NCI-H1694 treated with DMSO at 0.1 percent for 48 hours (cell line): ENCODE results near the gene GTPBP3.
A peak's percentile ranks its signal among the peaks of the same experiment; 100 is the strongest.

Source experiments
- DNase-seq: peaks from one replicate; lab custom pipeline; 2025; lab: John Stamatoyannopoulos, UW

GTPBP3 gene

DNA sequence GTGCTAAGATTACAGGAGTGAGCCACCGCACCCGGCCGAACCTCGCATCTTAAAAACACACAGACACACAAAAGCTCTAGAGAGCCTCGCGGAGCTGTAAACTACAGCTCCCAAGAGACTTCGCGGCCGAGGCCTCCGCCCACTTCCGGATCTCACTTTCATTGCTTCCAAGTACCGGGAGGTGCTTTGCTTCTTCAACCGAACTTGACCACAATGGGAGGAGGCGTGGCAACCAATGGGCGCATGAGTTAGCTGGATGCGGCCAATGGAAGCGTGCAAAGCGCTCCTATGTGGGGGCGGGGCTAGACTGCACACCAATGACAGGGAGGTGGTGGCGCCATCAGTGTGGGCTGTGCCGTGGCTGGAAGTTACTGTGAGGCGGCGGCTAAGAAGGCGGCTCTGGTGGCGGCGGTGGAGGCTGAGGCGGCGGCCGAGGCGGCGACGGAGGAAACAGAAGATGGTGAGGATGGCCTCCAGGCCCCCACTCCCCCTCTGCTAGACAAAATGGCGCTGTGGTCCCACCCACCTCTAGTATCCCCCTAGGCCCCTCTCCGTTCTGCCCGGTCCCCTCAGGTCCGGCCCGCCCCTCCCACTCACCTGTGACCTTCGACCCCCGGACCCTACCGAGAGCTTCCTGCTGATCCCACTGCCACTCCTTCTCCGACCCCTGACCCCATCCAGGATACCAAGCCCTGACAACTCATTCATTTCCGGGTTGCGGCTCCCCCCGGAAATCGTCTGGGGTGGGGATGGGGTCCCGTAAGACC is 28.0 kb upstream of the GTPBP3 start, which contains the start of gene DDA1:
TSS of gene DDA1 (plus strand) at position 366 of the 767 bp plus-strand sequence. CDS start at position 458, 92 bp downstream.
- peak; percentile 96 for DNase-seq

DNA sequence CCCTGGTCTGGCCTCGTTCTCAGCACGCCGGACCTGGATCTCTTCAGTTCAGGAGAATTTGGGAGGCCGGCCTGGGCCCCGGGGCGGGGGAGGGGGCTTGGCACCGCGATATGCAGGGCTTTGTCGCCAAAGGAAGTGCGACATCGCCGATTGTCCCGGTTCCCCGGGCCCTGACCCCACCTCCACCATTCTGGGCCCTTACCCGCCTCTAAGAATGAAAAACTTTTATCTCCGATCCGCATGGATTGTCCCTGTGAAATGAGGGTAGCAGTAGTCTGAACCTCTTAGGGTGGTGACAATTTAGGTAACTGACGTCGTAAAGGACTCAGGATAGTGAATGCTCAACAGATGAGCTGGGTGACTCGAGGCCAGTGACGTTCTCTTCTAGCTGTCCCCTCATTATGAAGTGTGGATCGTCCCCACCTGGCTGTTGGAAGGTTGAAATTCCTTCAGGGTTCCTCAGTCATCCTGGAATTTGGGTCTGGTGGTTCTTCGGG is 27.3 kb upstream of the GTPBP3 start:
- DNase-seq: no peak

DNA sequence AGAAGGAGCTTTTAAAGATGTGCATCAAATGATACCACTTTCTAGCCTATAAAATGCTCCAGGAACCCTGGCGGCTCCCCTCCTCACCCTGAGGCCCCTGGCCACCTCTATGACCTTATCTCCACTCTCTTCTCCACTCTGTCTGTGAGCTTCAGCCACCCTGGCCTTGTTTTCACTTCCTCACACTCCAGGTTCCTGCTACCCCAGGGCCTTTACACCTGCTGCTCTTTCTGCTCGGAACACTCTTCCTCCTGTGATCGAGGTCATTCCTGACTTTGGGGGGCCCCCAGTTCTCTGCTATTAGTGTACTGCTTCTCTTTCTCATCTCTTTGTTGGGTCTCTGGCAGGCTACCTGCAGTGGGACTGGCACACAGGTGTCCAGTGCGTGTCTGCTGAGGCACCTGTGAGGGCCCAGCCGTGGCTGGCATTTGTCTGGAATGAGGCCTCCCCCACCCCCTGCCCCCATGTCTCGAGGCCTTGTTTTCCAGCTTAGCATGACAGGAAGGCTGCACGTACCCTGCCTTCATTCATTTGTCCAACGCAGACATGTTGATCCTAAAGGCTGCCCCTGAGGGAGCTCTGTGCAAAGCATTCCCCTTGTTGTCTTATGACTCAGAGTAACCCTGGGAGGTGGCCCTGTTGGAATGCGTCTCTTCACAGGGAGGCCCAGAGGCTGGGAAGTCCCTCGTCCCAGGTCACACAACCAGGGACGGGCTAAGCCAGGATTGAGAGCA is 25.7 kb upstream of the GTPBP3 start:
- no peak for DNase-seq

DNA sequence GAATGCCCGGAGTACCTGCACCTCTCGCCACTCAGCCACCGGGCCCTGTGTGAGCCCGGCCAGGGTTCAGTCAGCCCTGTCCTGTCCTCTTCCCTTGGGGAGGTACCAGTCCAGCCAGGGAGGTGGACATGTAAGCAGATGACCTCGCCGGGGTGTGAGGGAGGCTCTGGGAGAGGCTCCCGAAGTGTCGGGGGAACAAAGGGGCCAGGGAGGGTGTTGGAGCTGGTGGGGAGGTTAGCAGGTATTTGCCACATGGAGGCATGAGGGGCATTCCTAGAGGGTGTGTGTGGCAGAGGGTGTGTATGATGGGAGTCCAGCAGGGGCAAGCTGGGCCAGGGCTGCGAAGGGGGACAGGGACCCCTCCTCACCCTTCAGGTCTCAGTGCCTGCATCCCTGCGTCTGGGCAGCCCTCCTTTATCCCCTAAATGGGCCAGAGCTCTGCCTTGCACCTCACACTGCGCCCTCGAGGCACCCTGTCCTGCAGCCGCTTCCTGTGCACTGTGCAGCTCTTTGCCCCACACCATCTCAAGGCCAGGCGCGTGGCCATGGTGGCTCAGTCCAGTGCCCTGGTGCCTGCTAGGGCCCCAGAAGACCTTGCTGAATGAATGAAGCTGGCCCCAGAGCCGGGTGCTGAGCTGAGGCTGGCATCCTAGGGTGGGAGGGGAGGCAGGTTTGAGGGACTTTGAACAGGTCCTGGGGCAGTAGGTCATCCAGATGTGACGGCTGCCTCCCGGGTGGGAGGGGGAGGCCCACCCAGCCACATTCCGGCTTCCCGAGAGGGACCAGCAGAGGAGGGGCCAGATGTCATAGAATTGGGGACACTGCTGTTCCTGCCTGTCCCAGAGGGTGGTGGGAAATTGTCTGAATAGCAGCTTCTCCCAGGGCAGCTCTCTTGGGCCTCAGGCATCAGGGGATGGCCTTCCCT is 24.9 kb upstream of the GTPBP3 start:
- DNase-seq: no peak

DNA sequence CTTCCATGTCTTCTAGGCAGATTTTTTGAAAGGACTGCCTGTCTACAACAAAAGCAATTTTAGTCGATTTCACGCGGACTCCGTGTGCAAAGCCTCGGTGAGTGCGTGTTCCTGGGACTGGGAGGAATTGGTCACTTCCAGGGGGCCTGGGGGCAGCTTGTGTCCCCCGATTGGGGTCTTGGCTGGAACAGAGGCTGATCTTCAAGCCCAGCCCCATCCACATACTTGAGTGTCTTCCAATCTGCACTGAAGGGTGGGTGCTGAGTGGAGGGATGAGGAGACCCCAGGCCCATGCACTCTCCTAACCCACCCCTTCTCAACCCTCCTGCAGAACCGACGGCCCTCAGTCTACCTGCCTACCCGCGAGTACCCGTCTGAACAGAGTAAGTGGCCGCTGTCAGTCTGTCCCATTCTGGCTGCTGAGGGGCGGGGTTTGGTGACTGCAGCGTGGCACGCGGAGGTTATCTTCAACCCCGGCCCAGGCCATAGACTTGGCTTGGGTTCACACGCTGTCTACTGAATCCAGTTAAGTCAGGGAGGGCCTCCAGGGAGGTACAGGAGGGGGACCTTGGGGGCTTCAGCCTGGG is 23.3 kb upstream of the GTPBP3 start:
- DNase-seq: no peak

DNA sequence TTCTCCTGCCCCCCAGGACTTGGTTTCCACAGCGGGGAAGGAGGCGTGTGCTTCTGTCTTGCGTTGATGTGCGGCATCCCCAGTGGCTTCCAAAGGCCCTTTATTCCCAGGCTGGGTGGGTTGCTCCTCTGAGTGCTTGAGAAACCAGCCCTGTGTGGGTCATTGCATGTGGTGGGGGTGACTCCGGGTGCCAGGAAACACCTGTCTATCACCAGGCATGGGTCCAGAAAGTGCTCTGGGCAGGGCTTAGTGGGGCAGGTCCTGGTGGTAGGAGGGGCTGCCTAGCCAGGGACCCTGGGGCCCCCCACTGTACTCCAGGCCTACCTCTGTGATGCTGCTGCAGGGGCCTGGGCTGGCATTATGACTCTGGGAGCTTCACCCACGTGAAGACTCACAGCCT is 18.4 kb upstream of the GTPBP3 start:
- DNase-seq: no peak

DNA sequence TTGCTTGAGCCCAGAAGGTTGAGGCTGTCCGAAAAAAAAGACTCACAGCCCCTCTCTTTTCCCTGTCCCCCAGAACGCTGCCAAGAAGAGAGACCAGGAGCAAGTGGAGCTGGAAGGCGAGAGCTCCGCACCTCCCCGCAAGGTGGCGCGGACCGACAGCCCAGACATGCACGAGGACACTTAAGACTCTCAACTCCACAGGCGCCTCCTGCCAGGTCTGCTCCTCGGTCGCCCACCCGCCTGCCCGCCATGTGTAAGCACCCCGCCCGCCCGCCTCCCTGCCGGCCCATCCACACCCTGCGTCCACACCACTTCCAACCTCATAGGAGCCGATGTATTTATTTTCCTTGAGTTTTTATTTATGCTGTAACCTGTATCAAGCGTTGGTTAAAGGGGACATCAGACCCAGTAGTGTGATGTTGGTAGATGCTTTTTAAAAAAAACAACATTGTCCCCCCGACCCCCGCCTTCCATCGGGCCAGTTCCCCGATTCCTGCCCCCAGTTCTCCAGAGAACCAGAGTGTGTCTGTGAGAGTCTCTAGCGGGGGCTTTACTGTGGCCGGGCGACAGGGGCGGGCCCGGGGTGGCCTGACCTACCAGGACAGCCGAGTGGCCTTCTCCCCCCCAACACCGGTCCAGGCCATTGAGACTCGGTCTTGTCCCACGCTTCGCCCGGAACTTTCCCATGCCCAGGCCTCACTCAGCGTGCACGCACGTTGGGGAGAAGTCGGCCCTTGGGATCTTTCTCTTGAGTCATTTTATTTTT is 17.7 kb upstream of the GTPBP3 start:
- DNase-seq: no peak

DNA sequence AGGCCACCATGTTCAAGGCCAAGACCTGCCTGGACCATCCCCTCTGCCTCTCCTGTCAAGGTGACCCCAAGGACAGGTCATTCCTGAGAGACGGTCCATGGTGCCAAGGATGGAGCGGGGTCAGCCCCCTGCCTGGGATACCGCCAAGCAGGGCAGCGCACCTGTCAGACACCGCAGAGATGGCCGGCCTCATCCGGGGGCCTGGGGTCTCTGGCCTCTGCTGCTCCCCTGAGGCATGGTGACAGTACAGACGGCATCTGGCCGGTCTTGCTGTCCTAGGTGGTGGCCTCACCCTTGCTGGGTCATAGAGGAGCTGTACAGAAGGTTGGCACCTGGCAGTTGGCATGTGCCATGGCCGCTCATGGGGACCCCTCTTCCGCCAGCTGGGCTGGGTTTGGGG is 16.9 kb upstream of the GTPBP3 start:
- DNase-seq: no peak

DNA sequence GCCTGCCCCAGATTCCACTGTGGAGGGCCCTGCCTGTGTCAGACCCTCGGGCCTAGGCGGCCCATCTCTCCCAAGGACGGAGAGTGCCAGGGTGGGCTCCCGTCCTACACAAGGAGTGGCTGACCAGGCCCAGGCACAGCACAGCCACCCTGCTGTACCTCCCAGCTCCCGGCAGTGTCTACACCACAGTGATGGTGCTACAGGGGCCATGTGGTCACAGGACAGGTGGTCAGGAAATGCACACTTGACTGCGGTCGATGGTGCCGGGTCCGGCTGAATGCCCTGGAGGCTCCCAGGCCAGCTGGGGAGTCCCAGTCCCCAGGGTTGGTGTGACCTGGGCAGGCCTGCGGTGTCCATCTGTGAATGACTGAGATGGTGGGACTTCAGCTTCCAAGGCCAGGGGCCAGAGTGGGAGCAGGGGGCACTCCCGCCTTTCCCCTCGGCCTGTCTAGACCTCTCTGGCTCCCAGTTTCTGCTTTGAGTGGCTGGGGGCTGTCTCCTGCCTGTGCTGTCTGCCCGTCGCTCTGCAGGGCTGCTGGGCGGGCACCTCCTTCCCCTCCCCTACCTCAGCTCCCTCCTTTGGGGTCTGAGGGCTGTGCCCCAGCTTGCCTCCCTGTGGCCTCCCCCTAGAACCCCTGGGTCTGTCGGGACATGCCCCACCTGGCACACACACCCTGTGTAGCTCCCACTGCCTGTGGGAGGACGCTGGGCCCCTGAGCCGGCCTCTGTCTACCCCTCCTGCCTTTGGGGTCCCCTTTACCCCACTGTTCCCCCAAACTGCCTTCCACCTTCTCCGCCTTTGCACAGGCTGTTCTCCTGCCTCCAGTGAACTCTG is 15.5 kb upstream of the GTPBP3 start:
- no peak for DNase-seq

DNA sequence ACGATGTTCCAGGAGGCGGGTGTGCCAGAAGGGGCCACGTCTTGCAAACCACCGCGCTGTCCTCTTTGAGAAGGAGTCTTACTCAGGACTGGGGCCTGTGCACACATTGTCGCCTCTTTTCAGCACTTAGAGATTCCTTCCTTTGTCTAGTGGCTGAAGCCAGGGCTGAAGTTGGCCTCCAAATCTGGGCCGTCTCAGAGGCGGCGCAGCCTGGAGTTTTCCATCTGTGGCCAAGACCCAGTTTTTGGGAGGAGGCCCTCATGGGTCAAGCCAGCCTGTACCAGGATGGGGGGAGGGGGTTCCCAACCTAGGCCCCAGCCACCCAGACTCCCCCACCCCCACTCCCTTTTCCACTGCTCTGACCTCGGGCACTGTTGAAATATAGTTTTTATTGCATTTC is 14.5 kb upstream of the GTPBP3 start:
- DNase-seq: no peak

DNA sequence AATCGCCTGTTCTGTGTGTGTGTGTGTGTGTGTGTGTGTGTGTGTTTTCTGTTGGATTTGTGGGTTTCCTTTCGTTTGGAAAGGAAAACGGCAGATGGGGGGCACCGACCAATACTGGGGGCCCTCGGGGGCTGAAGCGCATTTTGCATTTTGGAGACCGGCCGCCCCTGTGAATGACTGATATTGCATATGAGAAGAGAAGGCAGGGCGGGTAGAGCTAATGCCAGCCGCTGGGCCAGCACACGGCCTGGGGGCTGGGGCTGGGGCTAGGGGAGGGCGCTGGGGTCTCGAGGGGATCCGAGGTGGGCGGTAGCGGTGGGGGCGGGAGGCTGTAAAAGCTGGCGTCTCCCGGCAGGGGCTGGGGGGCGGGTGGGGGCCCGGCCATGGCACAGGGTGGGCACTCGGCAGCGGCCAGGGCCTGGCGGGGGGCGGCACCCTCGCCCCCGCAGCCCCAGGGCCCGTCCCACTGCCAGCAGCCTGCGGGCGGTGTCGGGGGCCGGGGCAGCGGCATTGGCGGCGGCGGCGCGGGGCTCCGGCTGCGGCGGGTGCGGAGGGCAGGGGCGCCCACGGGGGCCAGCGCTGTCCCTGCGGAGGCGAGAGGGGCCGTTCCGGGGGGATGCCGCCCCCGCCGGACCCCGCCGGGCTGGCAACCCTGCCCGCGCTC is 13.9 kb upstream of the GTPBP3 start:
- no peak for DNase-seq

DNA sequence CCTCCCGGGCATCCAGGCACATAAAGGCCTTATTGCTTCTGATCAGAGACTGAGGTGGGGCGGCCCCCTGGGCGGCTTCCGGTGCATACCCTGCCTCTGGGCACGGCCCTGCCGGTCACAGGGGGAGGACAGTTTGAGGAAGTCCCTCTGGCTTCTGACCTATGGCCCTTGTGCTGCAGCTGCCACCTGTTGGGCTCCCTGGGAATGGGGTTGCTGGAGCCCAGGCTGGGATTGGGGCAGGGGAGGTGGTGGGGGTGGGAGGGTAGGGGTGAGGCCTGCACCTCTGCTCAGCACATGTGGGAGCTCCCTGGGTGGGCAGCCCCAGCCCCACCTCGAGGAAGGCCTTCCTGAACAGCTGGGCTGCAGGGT is 13.4 kb upstream of the GTPBP3 start:
- DNase-seq: no peak

DNA sequence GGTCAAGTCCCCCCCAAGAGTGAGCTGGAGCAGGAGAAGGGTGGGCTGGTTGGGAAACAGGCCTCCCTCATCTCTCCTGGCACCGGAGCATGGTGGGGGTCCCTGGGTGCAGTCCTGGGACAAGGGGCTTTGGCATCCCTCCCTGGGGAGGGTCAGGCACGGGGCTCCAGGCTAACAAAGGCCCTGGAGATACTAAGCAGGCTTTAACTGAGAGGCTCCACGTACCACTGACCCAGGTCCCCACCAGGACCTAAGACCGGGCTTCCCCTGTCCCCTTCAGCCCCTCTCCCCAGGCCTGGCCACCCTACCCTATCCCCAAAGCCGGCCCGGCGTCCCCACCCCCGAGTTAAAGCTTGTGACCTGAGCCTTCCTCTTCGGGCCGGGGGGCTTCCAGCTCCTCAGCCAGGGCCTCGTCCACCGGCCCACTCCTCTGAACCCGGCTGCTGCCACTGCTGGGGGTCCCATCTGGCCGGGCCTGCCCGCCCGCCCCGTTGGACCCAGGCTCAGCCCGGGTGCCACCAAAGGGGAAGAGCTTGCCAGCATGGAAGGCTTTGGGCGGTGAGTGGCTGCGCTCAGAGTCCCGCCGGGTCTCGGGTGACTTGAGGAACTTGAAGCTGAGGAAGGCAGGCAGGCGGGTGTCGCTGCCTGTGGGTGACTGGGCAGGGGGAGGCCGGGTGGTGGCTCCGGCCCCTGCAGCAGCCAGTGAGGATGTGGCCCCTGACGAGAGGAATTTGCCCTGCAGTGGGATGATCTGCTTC is 12.8 kb upstream of the GTPBP3 start:
- no peak for DNase-seq

DNA sequence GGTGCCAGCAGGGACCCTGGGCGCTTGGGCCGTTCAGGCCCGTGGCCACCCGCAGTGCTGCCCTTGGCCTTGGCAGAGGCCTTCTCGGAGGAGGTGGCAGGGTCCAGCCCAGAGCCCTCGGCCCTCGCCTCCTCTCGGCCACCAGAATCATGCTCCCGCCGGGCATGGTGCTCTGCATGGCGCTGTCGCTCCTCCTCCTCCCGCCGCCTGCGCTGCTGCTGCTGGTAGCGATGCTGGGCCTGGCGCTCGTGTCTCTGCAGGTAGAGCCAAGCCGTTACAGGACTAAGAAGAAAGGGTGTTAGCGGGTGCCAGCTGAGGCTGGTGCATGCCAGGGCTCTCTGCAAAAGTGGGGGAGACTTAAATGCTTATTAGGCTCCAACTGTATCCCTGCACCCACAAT is 12.2 kb upstream of the GTPBP3 start:
- no peak for DNase-seq

DNA sequence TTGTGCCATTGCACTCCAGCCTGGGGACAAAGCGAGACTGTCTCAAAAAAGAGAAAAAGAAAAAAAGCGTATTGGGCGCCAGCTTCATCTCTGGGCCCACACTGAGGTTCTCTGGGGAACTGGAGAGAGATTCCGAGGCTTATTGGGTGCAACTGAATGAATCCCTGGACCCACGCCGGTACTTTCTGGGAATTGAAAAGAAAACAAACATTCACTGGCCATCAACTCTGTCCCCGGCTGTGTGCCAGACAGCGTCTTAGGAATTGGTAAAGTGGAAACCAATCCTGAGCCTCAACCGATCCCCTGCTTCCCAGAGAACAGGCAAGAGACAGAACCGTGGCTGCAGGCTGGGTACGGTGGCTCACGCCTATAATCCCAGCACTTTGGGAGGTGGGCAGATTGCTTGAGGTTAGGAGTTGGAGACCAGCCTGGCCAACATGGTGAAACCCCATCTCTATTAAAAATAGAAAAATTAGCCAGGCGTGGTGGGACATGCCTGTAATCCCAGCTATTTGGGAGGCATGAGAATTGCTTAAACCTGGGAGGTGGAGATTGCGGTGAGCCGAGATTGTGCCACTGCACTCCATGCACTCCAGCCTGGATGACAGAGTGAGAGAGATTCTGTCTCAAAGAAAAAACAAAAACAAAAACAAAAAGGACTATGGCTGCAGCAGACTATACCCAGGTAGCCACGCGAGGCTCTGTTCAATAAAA is 11.3 kb upstream of the GTPBP3 start:
- no peak for DNase-seq

DNA sequence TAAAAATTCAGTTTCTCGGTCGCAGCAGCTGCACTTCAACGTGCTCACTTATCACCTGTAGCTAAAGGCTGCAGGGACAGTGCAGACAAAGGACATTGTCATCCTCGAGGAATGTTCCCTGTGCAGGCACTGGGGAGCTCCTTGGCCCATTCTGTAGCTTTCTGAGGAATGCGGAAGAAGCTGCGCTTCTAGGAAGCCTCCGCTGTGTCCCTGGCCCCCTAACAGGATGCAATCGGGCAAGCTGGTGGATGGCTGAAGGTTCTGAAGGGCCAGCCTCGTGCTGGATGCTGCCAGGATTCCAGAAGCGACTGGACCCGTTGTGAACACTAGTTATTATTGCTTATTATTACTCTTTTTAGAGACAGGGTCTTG is 10.8 kb upstream of the GTPBP3 start:
- no peak for DNase-seq

DNA sequence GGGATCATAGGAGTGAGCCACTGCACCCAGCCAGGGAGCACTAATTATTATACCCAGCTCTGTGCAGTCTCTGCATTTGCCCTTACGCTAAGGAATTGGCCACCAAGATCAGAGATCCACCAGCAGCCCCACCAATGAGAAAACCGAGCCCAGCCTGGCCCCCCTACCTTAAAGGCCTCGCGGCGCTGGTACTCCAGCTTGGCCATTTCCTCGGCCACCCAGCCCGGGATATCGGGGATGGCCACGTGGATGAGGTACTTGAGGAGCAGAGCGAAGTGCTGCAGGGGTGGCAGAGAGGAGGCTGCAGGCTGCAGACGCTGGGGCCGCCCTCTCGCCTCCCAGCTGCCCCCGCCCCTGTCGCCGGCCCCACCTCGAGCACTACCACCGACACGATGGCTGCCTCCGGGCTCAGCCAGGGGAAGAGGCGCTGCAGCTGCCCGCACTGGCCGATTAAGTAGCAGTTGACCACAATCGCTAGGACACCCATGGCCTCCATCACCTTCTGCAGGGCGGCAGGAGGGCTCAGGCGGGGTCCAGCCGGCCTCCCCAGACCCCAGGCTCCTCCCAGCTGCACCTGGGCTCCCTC is 10.2 kb upstream of the GTPBP3 start:
- DNase-seq: no peak
